Stimulated activated CD4-positive, alpha-beta T cell treated with anti-CD3 and anti-CD28 coated beads, Interleukin-2, amount 100 ng/mL, for 24 hours (primary cell): ENCODE measurements around the gene COMTD1.
"Not testable (repeated sequence)": the region's sequence is repeated elsewhere in the genome, so short reads cannot be mapped to it uniquely, and the experiment has no call there.

Source experiments
- DNase-seq, 2 donors: peaks; one replicate each; pipeline ENCODE4 v3.0.0-alpha.2; 2020

Gene COMTD1

GRCh38 chr10:75244487-75245353, 9.0 kb upstream of the COMTD1 start:
- DNase-seq: no peak

DNA sequence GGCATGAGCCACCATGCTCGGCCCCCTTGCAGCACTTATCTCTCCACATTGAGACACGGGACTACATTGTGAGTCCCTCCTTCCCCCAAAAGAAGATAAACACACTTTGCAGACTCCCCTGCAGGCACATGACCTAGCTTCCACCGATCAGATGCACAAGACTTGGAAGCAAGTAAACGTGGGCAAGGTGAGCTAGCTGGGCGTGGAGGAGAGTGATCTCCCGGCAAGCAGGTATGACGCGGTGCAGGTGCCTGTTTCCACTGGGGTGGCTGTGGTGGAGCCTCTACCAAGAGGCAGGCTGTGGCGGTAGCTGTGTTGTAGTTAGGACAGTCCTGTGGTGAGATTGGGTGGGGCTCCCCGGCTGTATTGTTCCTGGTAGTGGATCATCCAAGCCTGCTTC, 7.7 kb upstream of the COMTD1 start:
- no peak for DNase-seq

DNA sequence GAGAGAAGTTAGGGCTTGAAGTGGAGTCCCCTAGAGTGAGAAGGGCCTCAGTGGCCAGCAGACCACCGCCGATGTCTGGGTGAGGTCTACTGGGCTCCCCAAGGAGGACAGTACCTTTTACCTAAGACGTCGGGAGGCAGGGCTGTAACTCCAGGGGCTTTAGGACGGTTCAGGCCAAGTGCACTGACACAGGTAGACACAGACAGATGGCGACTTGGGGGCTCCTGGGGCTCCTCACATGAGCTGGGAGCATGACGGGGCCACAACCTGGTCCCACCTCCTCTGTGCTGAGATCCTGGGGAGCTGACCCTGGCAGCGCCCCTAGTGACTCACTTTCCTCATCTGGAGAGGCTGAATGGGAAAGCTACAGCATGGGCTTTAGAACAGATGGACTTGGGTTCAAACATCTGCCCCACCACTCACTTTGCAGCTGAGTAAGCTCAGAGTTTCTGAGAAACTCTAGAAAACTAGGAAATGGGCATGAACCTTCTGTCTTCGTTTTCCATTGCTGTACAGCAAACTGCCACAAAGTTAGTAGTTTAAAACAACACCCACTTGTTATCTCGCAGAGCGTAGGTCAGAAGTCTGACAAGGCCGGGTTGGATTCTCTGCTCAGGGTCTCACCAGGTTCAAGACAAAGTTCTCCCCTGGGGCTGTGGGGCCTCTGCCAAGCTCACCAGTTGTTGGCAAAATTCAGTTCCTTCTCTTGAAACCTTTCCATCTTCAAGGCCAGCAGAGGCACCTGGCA, 4.7 kb upstream of the COMTD1 start:
- DNase-seq: no peak

- DNase-seq: no peak
These were observed 3.5 kb upstream of the COMTD1 start for GRCh38 chr10:75239096-75239790.

GRCh38 chr10:75238182-75239095, 2.7 kb upstream of the COMTD1 start:
- DNase-seq: no peak

- peak in 1 of 2 donors; percentile 34 for DNase-seq
These were observed 545 bp upstream of the COMTD1 start for GRCh38 chr10:75236178-75236825.

DNA sequence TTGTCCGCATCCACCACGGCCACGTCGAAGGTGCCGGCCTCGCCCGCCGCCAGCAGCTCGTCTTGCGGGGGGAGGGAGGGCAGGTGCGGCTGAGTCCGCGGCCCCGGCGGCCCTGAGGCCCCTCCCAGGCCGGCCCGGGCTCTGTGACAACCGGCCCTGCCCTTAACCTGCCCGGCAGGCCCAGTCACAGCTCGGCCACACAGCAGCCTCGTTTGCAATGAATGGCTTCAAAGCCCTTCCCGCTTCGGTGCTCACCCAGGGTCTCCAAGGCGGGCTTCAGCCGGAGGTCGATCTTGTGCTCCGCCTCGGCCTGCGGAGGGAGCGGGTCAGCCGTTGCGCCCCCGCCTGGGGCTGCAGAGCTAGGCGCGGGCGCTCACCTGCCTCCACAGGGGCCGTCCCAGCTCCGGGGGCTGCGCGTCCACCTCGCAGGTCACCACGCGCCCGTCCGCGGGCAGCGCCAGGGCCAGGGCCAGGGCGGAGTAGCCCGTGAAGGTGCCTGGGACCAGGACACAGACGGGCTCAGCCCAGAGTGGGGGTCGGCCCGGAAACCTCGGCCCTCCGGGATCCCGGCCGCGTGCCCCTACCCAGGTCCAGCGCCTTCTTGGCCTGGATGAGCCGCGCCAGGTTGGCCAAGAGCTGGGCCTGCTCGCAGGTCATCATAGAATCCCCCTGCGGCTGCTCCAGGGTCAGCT, 928 bp downstream of the COMTD1 start:
- peak in 1 of 2 donors; percentile 43 for DNase-seq

GRCh38 chr10:75234017-75234682, 1.6 kb downstream of the COMTD1 start:
- peak; percentile 98 to 99 for DNase-seq

DNA sequence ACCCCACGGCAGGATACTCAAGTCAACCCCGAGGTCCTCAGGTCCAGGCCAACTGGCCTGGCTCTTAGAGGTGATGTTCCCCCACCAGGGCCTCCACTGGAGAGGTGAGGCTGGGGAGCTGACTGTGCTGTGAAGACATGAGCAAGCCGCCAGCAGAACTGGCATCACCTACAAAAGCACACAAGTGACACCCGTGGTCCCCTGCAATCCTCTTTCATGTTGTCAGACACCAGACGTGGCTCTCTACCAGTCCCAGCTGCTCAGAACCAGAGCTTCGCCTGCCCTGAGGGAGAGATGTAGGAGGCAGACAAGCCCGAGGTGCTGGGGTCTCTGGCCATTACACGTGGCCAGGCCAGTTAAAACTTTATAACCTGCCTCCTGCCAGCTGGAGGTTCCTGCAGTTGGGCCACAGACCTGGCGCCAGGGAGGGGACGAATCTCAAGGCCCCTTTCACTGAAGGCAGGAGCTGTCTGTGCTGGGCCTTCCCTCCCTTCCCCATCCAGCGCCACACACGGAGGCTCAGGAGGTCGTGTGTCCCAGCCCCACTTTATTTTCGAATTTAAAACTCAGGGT, 2.2 kb downstream of the COMTD1 start:
- peak; percentile 25 to 27 for DNase-seq

- DNase-seq: no peak
These were observed 3.8 kb downstream of the COMTD1 start for GRCh38 chr10:75231672-75232581.

DNA sequence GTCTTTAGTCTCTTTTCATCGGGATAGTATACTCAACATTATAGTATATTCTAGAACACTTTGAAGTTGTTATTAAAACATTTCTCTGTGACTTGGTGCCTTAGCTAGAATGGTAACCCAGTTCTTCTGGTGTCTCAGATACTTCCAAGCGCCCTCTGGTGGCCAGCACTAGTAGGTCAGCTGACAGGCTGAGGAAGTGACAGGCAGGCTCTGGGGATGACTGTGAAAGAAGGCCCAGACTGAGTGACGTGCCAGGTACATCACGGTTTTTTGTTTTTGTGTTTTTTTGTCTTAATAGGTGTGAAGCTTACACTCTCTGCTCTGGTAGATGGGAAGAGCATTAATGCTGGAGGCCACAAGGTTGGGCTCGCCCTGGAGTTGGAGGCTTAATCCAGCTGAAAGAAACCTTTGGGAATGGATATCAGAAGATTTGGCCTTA, 5.1 kb downstream of the COMTD1 start:
- DNase-seq: peak; percentile 95 to 96

- no peak for DNase-seq
These were observed 5.8 kb downstream of the COMTD1 start for GRCh38 chr10:75229971-75230370.

DNA sequence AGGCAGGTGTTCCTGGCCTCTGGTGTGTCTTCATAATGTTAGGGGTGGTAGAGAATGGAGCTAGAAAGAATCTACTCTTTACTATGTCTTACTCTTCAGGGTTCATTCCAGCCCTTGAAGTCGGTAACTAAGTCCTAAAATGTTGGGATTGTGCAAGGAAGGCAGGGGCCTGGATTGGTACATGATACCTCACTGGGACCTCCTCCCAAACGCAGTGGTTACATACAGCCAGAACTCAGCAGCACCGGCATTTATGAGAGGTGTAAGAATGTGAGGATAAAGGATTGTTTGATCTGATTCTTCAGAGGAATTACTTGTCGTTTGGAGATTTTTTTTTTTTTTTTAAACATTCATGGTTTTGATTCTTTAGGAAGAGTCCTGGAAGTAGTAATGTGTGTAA, 6.9 kb downstream of the COMTD1 start:
- no peak for DNase-seq

DNA sequence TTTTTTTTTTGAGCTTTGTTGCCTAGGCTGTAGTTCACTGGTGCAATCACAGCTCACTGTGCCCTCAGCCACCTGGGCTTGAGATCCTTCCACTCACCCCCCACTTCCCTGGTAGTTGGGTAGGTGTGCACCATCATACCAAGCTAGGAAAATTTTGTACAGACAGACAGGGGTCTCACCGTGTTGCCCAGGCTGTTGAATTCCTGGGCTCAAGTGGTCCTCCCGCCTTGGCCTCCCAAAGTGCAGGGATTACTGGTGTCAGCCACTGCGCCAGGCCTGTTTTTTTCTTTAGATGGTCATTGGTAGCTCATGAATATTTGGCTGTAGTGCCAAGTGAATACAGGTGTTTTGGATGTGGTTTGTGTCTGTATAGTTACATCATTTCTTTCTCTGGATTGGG, 7.5 kb downstream of the COMTD1 start:
- DNase-seq: no peak

DNA sequence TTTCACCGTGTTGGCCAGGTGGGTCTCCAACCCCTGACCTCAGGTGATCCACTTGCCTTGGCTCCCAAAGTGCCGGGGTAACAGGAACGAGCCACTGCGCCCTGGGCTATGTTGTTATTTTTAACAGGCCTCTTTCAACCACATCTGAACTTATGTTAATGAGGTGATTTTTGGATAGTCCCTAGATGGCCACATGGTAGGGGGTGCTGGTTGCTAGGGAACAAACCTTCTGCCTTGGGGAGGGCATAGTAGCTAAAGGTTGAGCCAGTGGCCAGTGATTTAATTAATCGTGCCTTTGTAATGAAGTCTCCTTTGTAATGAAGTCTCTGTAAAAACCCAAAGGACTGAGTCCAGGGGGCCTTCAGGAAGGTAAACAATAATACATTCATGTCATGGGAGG, 9.1 kb downstream of the COMTD1 start:
- no peak for DNase-seq

GRCh38 chr10:75226095-75226494, 9.7 kb downstream of the COMTD1 start:
- no peak for DNase-seq

- DNase-seq: no peak
These were observed 12.2 kb downstream of the COMTD1 start for GRCh38 chr10:75223507-75223906.

DNA sequence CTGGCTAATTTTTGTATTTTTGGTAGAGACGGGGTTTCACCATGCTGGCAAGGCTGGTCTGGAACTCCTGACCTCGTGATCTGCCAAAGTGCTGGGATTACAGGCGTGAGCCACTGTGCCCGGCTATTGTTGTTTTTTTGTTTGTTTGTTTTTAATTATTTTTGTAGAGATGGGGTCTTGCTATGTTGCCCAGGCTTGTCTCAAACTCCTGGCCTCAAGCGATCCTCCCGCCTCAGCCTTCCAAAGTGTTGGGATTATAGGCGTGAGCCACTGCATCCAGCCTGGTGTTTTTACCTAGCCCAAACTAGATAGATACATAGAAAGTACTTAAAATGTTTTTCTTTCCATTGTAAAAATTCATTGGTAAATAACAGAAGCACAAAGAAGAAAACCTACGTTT, 14.3 kb downstream of the COMTD1 start:
- DNase-seq: not testable (repeated sequence)

DNA sequence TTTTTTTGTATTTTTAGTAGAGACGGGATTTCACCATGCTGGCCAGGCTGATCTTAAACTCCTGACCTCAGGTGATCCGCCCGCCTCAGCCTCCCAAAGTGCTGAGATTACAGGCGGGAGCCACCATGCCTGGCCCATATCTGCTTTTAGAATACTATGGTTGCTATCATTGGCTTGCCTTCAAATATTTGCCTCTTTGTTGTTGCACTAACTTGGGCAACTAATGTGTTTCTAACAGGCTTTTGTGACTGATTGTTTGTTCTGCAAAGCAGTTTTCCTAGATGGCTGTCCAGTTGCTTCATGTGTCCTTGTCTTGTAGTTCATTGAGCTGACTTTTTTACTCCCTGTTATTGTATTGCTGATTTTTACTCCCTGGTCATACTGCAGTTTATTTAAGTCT, 15.5 kb downstream of the COMTD1 start:
- DNase-seq: no peak
